ENCODE measurements around the gene SHC1.

Gene SHC1

DNA sequence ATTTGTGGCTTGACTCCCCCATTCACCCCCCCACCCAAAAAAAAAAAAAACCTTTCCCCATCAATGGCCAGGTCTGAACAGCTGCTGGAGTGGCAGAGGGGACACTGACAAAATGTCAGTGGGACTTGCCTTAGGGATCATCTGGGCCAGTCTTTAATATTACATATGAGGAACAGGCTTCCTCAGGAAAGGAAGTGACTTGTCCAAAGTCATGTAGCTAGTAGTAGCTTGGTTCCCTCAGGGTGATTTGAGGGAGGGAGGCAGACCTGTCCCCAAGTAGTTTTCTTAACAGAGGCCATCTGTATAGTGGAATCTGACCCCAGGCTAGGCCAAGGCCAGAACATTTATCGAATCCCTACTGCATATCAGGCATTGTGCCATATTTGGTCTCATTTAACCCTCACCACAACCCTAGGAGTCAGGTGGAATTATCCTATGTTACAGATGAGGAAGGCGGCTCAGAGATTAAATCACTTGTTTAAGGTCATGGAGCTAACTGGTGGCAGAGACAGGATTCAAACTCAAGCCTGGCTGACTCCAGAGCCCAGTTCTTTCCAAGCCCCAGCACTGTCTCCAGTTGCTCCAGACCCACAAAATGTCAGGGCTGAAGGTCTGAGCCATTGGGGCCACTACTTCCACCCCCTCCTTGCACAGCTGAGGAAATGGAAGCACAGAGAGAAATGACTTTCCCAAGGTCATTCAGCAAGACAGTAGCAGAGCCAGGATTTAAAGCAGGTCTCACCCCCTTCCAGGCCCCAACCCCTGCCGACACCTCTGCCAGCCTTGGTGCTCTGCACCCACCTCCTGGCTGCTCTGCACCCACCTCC lies 42.4 kb upstream of the SHC1 start:
- DNase-seq, result no peak
- Histone ChIP-seq H4K5ac (ENCODE audit: low read length) (no peak overlapping the region), H3K27ac (ENCODE audit: low read depth, low read length) (no peak overlapping the region), H4K8ac (ENCODE audit: low read depth, low read length) (no peak overlapping the region), H2AK5ac (ENCODE audit: low read length) (no peak overlapping the region), H3K18ac (ENCODE audit: low read length) (no peak overlapping the region), H3K4ac (ENCODE audit: low read depth, low read length) (no peak overlapping the region), H3K36me3 (ENCODE audit: control insufficient read depth, insufficient read depth, low read length) (no peaks in the 10 kb centered on the region), H3K79me2 (ENCODE audit: control insufficient read depth, insufficient read depth, low read length) (no peaks in the 10 kb centered on the region), H3K79me1 (ENCODE audit: low read length) (peaks cover 2% of the 10 kb centered on the region), H3K4me2 (ENCODE audit: low read length) (no peak overlapping the region), H2BK120ac (ENCODE audit: low read depth, low read length) (no peak overlapping the region), H3K9ac (ENCODE audit: low read length) (no peak overlapping the region), H2BK5ac (ENCODE audit: low read length) (no peak overlapping the region), H3K27me3 (ENCODE audit: insufficient read depth, low read length, poor library complexity) (no peaks in the 10 kb centered on the region), H3K4me3 (ENCODE audit: low read length) (no peak overlapping the region), H2BK15ac (replicated peaks; ENCODE audit: low read depth) (no peak overlapping the region), H3K23ac (ENCODE audit: low read length) (no peak overlapping the region), H3K56ac (ENCODE audit: low read length) (peak overlapping the region; percentile 62), H3K4me1 (ENCODE audit: control insufficient read depth, low read depth, low read length) (peaks cover 20% of the 10 kb centered on the region)
- no CpG with 5 or more reads among the region's 3 CpGs for WGBS (ENCODE audit: extremely low coverage, insufficient coverage, low lambda C conversion rate)

DNA sequence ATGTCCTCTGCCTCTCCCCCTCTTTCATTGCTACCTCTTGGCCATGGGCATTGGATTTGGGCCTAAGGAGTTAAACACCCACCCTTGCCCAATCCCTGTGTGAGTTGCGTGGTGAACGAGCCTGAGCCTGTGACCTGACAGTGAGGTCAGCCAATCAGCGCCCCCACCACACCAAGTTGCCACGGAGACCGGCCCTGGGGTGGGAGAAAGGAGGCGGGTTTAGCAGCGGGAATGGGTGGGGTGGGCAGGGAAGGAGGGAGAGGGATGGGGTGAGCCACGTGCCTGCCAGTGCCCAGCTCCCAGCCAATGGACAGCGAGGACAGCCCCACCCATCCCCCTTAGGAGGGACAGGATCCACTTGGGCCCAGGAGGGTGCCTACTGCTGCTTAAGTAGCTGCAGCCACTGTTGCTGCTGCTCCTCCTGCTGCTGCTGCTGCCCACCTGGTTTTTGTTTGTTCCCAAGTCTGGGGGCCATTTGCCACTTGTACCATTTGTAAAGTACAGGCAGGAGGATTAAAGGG lies 41.5 kb upstream of the SHC1 start:
- WGBS (ENCODE audit: extremely low coverage, insufficient coverage, low lambda C conversion rate), result no CpG with 5 or more reads among the region's 9 CpGs
- Histone ChIP-seq H3K4me3 (ENCODE audit: low read length) (no peak overlapping the region), H3K79me1 (ENCODE audit: low read length) (peaks cover 2% of the 10 kb centered on the region), H4K5ac (ENCODE audit: low read length) (no peak overlapping the region), H3K4ac (ENCODE audit: low read depth, low read length) (no peak overlapping the region), H3K18ac (ENCODE audit: low read length) (no peak overlapping the region), H3K79me2 (ENCODE audit: control insufficient read depth, insufficient read depth, low read length) (peaks cover under 1% of the 10 kb centered on the region), H3K23ac (ENCODE audit: low read length) (no peak overlapping the region), H2BK120ac (ENCODE audit: low read depth, low read length) (no peak overlapping the region), H3K4me2 (ENCODE audit: low read length) (no peak overlapping the region), H2BK15ac (replicated peaks; ENCODE audit: low read depth) (no peak overlapping the region), H2AK5ac (ENCODE audit: low read length) (no peak overlapping the region), H3K9ac (ENCODE audit: low read length) (peak overlapping the region; percentile 25), H2BK5ac (ENCODE audit: low read length) (peak overlapping the region; percentile 12), H3K56ac (ENCODE audit: low read length) (peak overlapping the region; percentile 54), H3K4me1 (ENCODE audit: control insufficient read depth, low read depth, low read length) (peaks cover 17% of the 10 kb centered on the region), H3K36me3 (ENCODE audit: control insufficient read depth, insufficient read depth, low read length) (no peaks in the 10 kb centered on the region), H4K8ac (ENCODE audit: low read depth, low read length) (no peak overlapping the region), H3K27ac (ENCODE audit: low read depth, low read length) (no peak overlapping the region), H3K27me3 (ENCODE audit: insufficient read depth, low read length, poor library complexity) (no peaks in the 10 kb centered on the region)
- peak; percentile 94 for DNase-seq

DNA sequence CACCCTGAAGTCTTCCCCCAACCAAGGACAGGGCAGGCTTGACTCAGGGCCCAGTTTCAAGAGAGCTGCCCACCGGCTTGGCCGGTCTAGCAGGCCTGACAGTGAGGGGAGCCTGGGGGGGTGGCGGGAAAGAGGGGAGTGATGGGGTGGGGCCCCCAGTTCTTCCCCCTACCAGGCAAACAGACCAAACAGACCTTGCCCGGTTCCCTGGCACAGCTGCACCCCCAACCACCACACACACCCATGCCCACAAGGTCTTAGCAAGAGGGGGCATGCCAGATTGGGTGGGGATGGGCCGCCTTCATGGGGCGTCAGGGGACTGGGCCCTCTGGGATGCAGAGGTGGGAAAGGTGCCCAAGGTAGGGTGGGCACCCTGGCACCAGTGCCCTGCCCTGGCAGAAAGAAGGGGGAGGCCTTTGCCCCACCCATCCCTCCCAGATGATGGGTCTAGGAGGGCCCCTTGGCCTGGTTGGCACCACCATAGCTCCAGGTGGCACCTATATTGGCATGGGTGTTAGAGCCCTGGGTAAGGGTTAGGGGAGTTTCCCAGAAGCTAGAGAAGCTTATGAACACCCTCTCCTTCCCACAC lies 41.0 kb upstream of the SHC1 start:
- no peak overlapping the region for H3K4ac ChIP-seq (ENCODE audit: low read depth, low read length)
- no peak overlapping the region for H2BK120ac ChIP-seq (ENCODE audit: low read depth, low read length)
- WGBS (ENCODE audit: extremely low coverage, insufficient coverage, low lambda C conversion rate), result no CpG with 5 or more reads among the region's 6 CpGs
- H3K79me2 ChIP-seq (ENCODE audit: control insufficient read depth, insufficient read depth, low read length), result peaks cover 3% of the 10 kb centered on the region
- no peak overlapping the region for H3K4me3 ChIP-seq (ENCODE audit: low read length)
- no peak for DNase-seq
- peak overlapping the region; percentile 54 for H3K56ac ChIP-seq (ENCODE audit: low read length)
- H3K36me3 ChIP-seq (ENCODE audit: control insufficient read depth, insufficient read depth, low read length), result no peaks in the 10 kb centered on the region
- H3K4me2 ChIP-seq (ENCODE audit: low read length), result no peak overlapping the region
- H4K8ac ChIP-seq (ENCODE audit: low read depth, low read length), result no peak overlapping the region
- no peak overlapping the region for H4K5ac ChIP-seq (ENCODE audit: low read length)
- peaks cover 16% of the 10 kb centered on the region for H3K4me1 ChIP-seq (ENCODE audit: control insufficient read depth, low read depth, low read length)
- H2BK5ac ChIP-seq (ENCODE audit: low read length), result no peak overlapping the region
- H3K18ac ChIP-seq (ENCODE audit: low read length), result no peak overlapping the region
- peaks cover 2% of the 10 kb centered on the region for H3K79me1 ChIP-seq (ENCODE audit: low read length)
- H3K23ac ChIP-seq (ENCODE audit: low read length), result no peak overlapping the region
- no peak overlapping the region for H3K9ac ChIP-seq (ENCODE audit: low read length)
- no peaks in the 10 kb centered on the region for H3K27me3 ChIP-seq (ENCODE audit: insufficient read depth, low read length, poor library complexity)
- no peak overlapping the region for H2AK5ac ChIP-seq (ENCODE audit: low read length)
- H2BK15ac ChIP-seq (replicated peaks; ENCODE audit: low read depth), result no peak overlapping the region
- no peak overlapping the region for H3K27ac ChIP-seq (ENCODE audit: low read depth, low read length)

DNA sequence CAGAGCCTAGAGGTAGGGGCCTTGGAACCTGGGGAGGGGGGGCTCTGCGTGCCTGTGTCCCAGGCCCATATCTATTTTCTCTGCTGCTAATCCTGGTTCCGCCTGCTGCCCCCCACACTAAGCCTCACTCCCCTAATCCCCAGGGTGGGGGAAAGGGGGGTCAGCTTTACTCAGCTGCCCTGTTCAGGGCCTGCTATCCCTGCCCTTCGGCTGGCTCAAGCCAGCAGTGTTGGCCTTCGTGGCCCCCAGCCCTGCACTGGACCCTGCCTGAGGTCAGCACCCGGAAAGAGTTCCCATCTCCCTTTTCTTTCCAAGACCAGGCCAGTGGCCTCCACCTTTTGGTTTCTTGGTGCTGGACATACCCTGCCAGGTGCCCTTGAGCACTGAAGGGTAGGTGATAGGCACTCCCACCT lies 40.5 kb upstream of the SHC1 start:
- H3K9ac ChIP-seq (ENCODE audit: low read length), result no peak overlapping the region
- H2BK120ac ChIP-seq (ENCODE audit: low read depth, low read length), result no peak overlapping the region
- no peak overlapping the region for H3K23ac ChIP-seq (ENCODE audit: low read length)
- H3K79me2 ChIP-seq (ENCODE audit: control insufficient read depth, insufficient read depth, low read length), result peaks cover 3% of the 10 kb centered on the region
- no peaks in the 10 kb centered on the region for H3K36me3 ChIP-seq (ENCODE audit: control insufficient read depth, insufficient read depth, low read length)
- H3K4ac ChIP-seq (ENCODE audit: low read depth, low read length), result no peak overlapping the region
- peaks cover 16% of the 10 kb centered on the region for H3K4me1 ChIP-seq (ENCODE audit: control insufficient read depth, low read depth, low read length)
- peak overlapping the region; percentile 38 for H3K56ac ChIP-seq (ENCODE audit: low read length)
- H3K18ac ChIP-seq (ENCODE audit: low read length), result no peak overlapping the region
- H2AK5ac ChIP-seq (ENCODE audit: low read length), result no peak overlapping the region
- H4K8ac ChIP-seq (ENCODE audit: low read depth, low read length), result no peak overlapping the region
- no peak overlapping the region for H4K5ac ChIP-seq (ENCODE audit: low read length)
- H3K4me3 ChIP-seq (ENCODE audit: low read length), result no peak overlapping the region
- DNase-seq, result no peak
- no peak overlapping the region for H3K4me2 ChIP-seq (ENCODE audit: low read length)
- no peaks in the 10 kb centered on the region for H3K27me3 ChIP-seq (ENCODE audit: insufficient read depth, low read length, poor library complexity)
- H3K79me1 ChIP-seq (ENCODE audit: low read length), result peaks cover 2% of the 10 kb centered on the region
- no peak overlapping the region for H3K27ac ChIP-seq (ENCODE audit: low read depth, low read length)
- no CpG with 5 or more reads among the region's 5 CpGs for WGBS (ENCODE audit: extremely low coverage, insufficient coverage, low lambda C conversion rate)
- H2BK15ac ChIP-seq (replicated peaks; ENCODE audit: low read depth), result no peak overlapping the region
- no peak overlapping the region for H2BK5ac ChIP-seq (ENCODE audit: low read length)

DNA sequence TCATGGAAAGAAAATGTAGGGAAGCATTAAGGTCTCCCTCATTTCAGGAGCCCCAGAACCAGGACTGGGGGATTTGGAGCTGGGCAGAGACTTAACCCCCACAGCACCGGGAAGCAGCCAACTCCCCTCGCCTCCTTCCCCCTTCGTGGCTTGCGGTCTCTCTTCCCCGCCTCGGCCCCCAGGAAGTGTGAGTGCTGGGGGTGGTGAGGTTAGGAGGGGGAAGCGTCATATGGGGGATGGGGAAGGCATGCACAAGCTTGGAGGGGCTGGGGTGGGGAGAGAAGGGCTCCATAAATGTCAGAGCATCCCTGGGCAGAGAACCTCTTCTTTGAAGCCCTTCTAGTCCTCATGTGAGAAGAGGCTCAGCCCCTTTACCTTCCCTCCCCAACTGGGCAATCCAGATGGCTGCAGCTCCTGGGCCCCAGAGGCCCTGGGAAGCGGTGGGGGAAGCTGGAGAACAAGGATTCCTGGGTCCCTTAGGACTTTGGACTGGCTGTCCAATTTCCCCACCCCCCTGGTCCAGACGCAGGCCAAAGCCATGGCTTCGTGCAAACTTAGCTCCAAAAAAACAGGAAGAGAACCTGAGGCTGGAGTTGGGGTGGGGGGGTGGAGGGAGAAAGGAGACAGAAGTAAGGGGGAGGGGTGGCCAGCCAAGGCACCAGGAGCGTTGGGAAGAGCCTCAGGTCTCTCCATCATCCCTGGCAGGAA lies 39.8 kb upstream of the SHC1 start:
- no peak overlapping the region for H3K27ac ChIP-seq (ENCODE audit: low read depth, low read length)
- H3K56ac ChIP-seq (ENCODE audit: low read length), result no peak overlapping the region
- DNase-seq, result no peak
- H3K4me3 ChIP-seq (ENCODE audit: low read length), result no peak overlapping the region
- H2BK5ac ChIP-seq (ENCODE audit: low read length), result no peak overlapping the region
- H3K4me1 ChIP-seq (ENCODE audit: control insufficient read depth, low read depth, low read length), result peaks cover 16% of the 10 kb centered on the region
- no peak overlapping the region for H2AK5ac ChIP-seq (ENCODE audit: low read length)
- H3K4ac ChIP-seq (ENCODE audit: low read depth, low read length), result no peak overlapping the region
- H4K8ac ChIP-seq (ENCODE audit: low read depth, low read length), result no peak overlapping the region
- no peak overlapping the region for H3K23ac ChIP-seq (ENCODE audit: low read length)
- peaks cover 2% of the 10 kb centered on the region for H3K79me1 ChIP-seq (ENCODE audit: low read length)
- H4K5ac ChIP-seq (ENCODE audit: low read length), result no peak overlapping the region
- no peak overlapping the region for H3K4me2 ChIP-seq (ENCODE audit: low read length)
- no peak overlapping the region for H2BK120ac ChIP-seq (ENCODE audit: low read depth, low read length)
- H3K18ac ChIP-seq (ENCODE audit: low read length), result no peak overlapping the region
- H3K79me2 ChIP-seq (ENCODE audit: control insufficient read depth, insufficient read depth, low read length), result peaks cover 5% of the 10 kb centered on the region
- no peak overlapping the region for H2BK15ac ChIP-seq (replicated peaks; ENCODE audit: low read depth)
- no peaks in the 10 kb centered on the region for H3K27me3 ChIP-seq (ENCODE audit: insufficient read depth, low read length, poor library complexity)
- H3K36me3 ChIP-seq (ENCODE audit: control insufficient read depth, insufficient read depth, low read length), result no peaks in the 10 kb centered on the region
- no peak overlapping the region for H3K9ac ChIP-seq (ENCODE audit: low read length)
- WGBS (ENCODE audit: extremely low coverage, insufficient coverage, low lambda C conversion rate), result no CpG with 5 or more reads among the region's 11 CpGs
